ENCODE results near the gene RABL2A. TPM values are rescaled to one million over a fixed set of nuclear protein-coding genes. Genes with fewer than 3 reads are reported as not detected.

The RABL2A gene
- total RNA-seq, 1 experiment from 2014 or later = 14.3 TPM

DNA sequence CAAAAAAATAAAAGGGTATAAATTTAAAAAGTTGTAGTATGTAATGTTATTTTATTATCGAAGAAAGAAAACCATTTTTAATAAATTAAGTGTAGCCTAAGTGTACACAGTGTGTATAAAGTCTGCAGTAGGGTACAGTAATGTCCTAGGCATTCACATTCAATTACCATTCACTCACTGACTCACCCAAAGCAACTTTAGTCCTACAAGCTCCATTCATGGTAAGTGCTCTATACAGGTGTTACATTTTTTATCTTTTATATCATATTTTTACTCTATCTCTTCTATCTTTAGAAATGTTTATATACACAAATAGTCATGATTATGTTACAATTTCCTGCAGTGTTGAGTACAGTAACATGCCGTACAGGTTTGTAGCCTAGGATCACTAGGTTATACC lies 59.5 kb downstream of the RABL2A start:
- no TSS peak for BruUV-seq (replicated peaks)
- no peak for ATAC-seq
- no peak for DNase-seq (ENCODE audit: low read depth, low spot score)

More for the DNA sequence above, 59.5 kb downstream of the RABL2A start:
- Histone ChIP-seq H3K4me2 (ENCODE audit: low read length) (no peak overlapping the region), H3K9me2 (ENCODE audit: insufficient read depth) (no peaks in the 10 kb centered on the region), H3K79me2 (ENCODE audit: insufficient read depth, low read length) (no peaks in the 10 kb centered on the region), H3K27me3 (ENCODE audit: insufficient read depth, low read length) (no peaks in the 10 kb centered on the region), H3K27ac (ENCODE audit: low read depth, low read length) (no peak overlapping the region), H4K20me1 (ENCODE audit: insufficient read depth) (no peaks in the 10 kb centered on the region), H3K4me1 (ENCODE audit: control insufficient read depth in 1 of 2, insufficient read depth in 2 of 2, low read length in 2 of 2) (no peaks in the 10 kb centered on the region), H3K36me3 (ENCODE audit: control insufficient read depth in 1 of 2, insufficient read depth in 2 of 2, low read length in 2 of 2) (no peaks in the 10 kb centered on the region), H3K9me3 (ENCODE audit: control insufficient read depth in 1 of 2, insufficient read depth in 1 of 2, low read depth in 1 of 2, low read length in 2 of 2) (no peaks in the 10 kb centered on the region), H2AFZ (ENCODE audit: low read depth, low read length, poor library complexity, severe bottlenecking) (no peak overlapping the region), H3K4me3 (replicated peaks in 1 of 2; ENCODE audit: low read depth in 1 of 2, low read length in 2 of 2) (no peak overlapping the region), H3K9ac (ENCODE audit: low read length) (no peak overlapping the region)
- intact Hi-C loops (cut with micrococcal nuclease) = no loop called here
- CTCF ChIA-PET = no interaction called here
- TF ChIP-seq, protein P1, sequence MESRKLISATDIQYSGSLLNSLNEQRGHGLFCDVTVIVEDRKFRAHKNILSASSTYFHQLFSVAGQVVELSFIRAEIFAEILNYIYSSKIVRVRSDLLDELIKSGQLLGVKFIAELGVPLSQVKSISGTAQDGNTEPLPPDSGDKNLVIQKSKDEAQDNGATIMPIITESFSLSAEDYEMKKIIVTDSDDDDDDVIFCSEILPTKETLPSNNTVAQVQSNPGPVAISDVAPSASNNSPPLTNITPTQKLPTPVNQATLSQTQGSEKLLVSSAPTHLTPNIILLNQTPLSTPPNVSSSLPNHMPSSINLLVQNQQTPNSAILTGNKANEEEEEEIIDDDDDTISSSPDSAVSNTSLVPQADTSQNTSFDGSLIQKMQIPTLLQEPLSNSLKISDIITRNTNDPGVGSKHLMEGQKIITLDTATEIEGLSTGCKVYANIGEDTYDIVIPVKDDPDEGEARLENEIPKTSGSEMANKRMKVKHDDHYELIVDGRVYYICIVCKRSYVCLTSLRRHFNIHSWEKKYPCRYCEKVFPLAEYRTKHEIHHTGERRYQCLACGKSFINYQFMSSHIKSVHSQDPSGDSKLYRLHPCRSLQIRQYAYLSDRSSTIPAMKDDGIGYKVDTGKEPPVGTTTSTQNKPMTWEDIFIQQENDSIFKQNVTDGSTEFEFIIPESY (IDR thresholded peaks at IDR 0.05; ENCODE audit: extremely low read depth, insufficient replicate concordance, low read length) = no peak
- TF ChIP-seq SRF (IDR thresholded peaks at IDR 0.05; ENCODE audit: low read depth) (no peak), EZH2 (IDR thresholded peaks at IDR 0.05) (no peak), SP1 (IDR thresholded peaks at IDR 0.05; ENCODE audit: low read depth) (no peak), POLR2A (IDR thresholded peaks at IDR 0.05; ENCODE audit: borderline replicate concordance, extremely low read depth, insufficient read depth, insufficient read length) (no peak), MAX (IDR thresholded peaks at IDR 0.05) (no peak), EZH2phosphoT487 (IDR thresholded peaks at IDR 0.05; ENCODE audit: borderline replicate concordance) (no peak), ZFX (IDR thresholded peaks at IDR 0.05) (no peak), CEBPB (IDR thresholded peaks at IDR 0.05; ENCODE audit: low read depth) (no peak), EGR1 (IDR thresholded peaks at IDR 0.05; ENCODE audit: low read depth) (no peak), JUND (IDR thresholded peaks at IDR 0.05) (no peak), ZNF274 (IDR thresholded peaks at IDR 0.05; ENCODE audit: low read depth, low read length) (no peak), RAD21 (IDR thresholded peaks at IDR 0.05; ENCODE audit: low read depth) (no peak), YY1 (IDR thresholded peaks at IDR 0.05; ENCODE audit: extremely low read depth, insufficient replicate concordance, low read depth, low read length) (no peak), POLR2AphosphoS5 (IDR thresholded peaks at IDR 0.05; ENCODE audit: low read depth, low read length) (no peak)
- TF ChIP-seq, protein P2, sequence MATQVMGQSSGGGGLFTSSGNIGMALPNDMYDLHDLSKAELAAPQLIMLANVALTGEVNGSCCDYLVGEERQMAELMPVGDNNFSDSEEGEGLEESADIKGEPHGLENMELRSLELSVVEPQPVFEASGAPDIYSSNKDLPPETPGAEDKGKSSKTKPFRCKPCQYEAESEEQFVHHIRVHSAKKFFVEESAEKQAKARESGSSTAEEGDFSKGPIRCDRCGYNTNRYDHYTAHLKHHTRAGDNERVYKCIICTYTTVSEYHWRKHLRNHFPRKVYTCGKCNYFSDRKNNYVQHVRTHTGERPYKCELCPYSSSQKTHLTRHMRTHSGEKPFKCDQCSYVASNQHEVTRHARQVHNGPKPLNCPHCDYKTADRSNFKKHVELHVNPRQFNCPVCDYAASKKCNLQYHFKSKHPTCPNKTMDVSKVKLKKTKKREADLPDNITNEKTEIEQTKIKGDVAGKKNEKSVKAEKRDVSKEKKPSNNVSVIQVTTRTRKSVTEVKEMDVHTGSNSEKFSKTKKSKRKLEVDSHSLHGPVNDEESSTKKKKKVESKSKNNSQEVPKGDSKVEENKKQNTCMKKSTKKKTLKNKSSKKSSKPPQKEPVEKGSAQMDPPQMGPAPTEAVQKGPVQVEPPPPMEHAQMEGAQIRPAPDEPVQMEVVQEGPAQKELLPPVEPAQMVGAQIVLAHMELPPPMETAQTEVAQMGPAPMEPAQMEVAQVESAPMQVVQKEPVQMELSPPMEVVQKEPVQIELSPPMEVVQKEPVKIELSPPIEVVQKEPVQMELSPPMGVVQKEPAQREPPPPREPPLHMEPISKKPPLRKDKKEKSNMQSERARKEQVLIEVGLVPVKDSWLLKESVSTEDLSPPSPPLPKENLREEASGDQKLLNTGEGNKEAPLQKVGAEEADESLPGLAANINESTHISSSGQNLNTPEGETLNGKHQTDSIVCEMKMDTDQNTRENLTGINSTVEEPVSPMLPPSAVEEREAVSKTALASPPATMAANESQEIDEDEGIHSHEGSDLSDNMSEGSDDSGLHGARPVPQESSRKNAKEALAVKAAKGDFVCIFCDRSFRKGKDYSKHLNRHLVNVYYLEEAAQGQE (IDR thresholded peaks at IDR 0.05; ENCODE audit: low read depth) = no peak
- TF ChIP-seq, protein P3, sequence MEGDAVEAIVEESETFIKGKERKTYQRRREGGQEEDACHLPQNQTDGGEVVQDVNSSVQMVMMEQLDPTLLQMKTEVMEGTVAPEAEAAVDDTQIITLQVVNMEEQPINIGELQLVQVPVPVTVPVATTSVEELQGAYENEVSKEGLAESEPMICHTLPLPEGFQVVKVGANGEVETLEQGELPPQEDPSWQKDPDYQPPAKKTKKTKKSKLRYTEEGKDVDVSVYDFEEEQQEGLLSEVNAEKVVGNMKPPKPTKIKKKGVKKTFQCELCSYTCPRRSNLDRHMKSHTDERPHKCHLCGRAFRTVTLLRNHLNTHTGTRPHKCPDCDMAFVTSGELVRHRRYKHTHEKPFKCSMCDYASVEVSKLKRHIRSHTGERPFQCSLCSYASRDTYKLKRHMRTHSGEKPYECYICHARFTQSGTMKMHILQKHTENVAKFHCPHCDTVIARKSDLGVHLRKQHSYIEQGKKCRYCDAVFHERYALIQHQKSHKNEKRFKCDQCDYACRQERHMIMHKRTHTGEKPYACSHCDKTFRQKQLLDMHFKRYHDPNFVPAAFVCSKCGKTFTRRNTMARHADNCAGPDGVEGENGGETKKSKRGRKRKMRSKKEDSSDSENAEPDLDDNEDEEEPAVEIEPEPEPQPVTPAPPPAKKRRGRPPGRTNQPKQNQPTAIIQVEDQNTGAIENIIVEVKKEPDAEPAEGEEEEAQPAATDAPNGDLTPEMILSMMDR (IDR thresholded peaks at IDR 0.05 in 2 of 3, conservative IDR thresholded peaks at IDR 0.05 in 1 of 3; ENCODE audit: borderline replicate concordance in 1 of 3, insufficient read depth in 1 of 3, low read depth in 2 of 3, low read length in 2 of 3) = no peak
- POLR2A ChIA-PET = no interaction called here
- RAD21 ChIA-PET (ENCODE audit: low non-redundant PET in 1 of 2, low total read pairs in 2 of 2, uncharacterized antibody in 2 of 2, unreplicated experiment in 2 of 2) = no interaction called here

All from HCT116 (cell line).